GM18951 (cell line): ENCODE results near the gene PARP8.
"Not testable (repeated sequence)": the region's sequence is repeated elsewhere in the genome, so short reads cannot be mapped to it uniquely, and the experiment has no call there.

Experiments
- POLR2A ChIP-seq: IDR thresholded peaks from 4 replicates; pipeline ENCODE4 v1.6.1; 2011; ENCODE audit warnings: mild to moderate bottlenecking; ENCODE audit not compliant: insufficient read length, insufficient read depth; ENCODE audit errors: extremely low read depth
- in situ Hi-C: fragments of 300-500 bp; cut with MboI; formaldehyde crosslinking; loops from one replicate; pipeline ENCODE4 v1.12.0; 2022; ENCODE audit warnings: low sequenced_read_pairs, mixed read lengths, inconsistent platforms; ENCODE audit not compliant: unreplicated experiment

The PARP8 gene

GRCh38 chr5:50751064-50751657 is 84.7 kb downstream of the PARP8 start:
- TF ChIP-seq POLR2A: no peak
- in situ Hi-C loops: no loop called here

- in situ Hi-C loops: no loop called here
These were observed 86.4 kb downstream of the PARP8 start for GRCh38 chr5:50752800-50753199.

GRCh38 chr5:50759526-50760270 is 93.3 kb downstream of the PARP8 start:
- in situ Hi-C loops: no loop called here
- TF ChIP-seq POLR2A: no peak

More at GRCh38 chr5:50752800-50753199, 86.4 kb downstream of the PARP8 start:
- TF ChIP-seq POLR2A: no peak

GRCh38 chr5:50763351-50763750 is 96.9 kb downstream of the PARP8 start:
- TF ChIP-seq POLR2A: no peak
- in situ Hi-C loops: no loop called here

- in situ Hi-C loops: no loop called here
- TF ChIP-seq POLR2A: no peak
These were observed 97.4 kb downstream of the PARP8 start for GRCh38 chr5:50763846-50764245.

GRCh38 chr5:50766042-50766441 is 99.6 kb downstream of the PARP8 start:
- in situ Hi-C loops: no loop called here
- TF ChIP-seq POLR2A: no peak

GRCh38 chr5:50766462-50766861 is 100.0 kb downstream of the PARP8 start:
- no peak for TF ChIP-seq POLR2A
- in situ Hi-C loops: no loop called here

- in situ Hi-C loops: no loop called here
- TF ChIP-seq POLR2A: no peak
These were observed 100.5 kb downstream of the PARP8 start for GRCh38 chr5:50766967-50767366.

- in situ Hi-C loops: no loop called here
- no peak for TF ChIP-seq POLR2A
These were observed 101.2 kb downstream of the PARP8 start for GRCh38 chr5:50767588-50767987.

GRCh38 chr5:50768634-50769033 is 102.2 kb downstream of the PARP8 start:
- no peak for TF ChIP-seq POLR2A
- in situ Hi-C loops: no loop called here

GRCh38 chr5:50770441-50770840 is 104.0 kb downstream of the PARP8 start:
- no peak for TF ChIP-seq POLR2A
- in situ Hi-C loops: no loop called here

- in situ Hi-C loops: not testable (repeated sequence)
These were observed 108.2 kb downstream of the PARP8 start for GRCh38 chr5:50774446-50775175.

GRCh38 chr5:50786073-50786472 is 119.6 kb downstream of the PARP8 start:
- in situ Hi-C loops: no loop called here
- TF ChIP-seq POLR2A: no peak

- TF ChIP-seq POLR2A: no peak
- in situ Hi-C loops: no loop called here
These were observed 125.4 kb downstream of the PARP8 start for GRCh38 chr5:50791813-50792212.
